HG03064 (cell line): Measurements from ENCODE around the gene CHCHD10.

Experiments
- ATAC-seq: cut with Tn5 transposase; IDR thresholded peaks from one replicate; pipeline ENCODE4 v1.9.1; 2021; ENCODE audit warnings: low read depth; ENCODE audit not compliant: unreplicated experiment

Gene CHCHD10

DNA sequence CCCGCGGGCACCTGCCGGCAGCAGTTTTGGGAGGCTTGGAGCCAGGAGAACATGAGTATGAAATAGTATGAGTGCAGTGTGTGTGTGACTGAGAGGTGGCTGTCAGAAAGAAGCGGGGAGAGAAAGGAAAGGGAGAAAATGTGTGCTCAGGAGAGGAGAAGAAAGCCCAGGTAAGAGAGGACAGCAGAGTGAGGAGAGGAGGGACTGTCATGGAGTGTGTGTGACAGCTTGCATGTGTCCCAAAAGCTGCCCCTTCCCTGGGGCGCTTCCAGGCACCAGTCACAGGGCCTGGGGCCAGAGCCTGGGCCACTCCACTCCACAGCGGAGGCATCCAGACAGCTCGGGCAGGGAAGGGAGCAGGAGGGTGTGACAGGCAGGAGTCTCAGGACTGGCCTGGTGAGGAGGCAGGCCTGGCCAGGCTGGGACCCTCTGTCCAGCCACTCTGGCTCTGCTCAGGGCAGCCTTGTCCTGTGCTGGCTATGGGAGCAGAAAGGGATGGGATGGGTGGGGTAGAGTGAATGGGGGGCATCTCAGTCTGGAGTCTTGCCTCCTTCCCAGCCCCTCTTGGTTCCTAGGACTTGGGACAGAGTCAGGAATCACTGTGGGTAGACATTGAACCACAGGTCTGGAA is 5.8 kb upstream of the CHCHD10 start:
- ATAC-seq: no peak

DNA sequence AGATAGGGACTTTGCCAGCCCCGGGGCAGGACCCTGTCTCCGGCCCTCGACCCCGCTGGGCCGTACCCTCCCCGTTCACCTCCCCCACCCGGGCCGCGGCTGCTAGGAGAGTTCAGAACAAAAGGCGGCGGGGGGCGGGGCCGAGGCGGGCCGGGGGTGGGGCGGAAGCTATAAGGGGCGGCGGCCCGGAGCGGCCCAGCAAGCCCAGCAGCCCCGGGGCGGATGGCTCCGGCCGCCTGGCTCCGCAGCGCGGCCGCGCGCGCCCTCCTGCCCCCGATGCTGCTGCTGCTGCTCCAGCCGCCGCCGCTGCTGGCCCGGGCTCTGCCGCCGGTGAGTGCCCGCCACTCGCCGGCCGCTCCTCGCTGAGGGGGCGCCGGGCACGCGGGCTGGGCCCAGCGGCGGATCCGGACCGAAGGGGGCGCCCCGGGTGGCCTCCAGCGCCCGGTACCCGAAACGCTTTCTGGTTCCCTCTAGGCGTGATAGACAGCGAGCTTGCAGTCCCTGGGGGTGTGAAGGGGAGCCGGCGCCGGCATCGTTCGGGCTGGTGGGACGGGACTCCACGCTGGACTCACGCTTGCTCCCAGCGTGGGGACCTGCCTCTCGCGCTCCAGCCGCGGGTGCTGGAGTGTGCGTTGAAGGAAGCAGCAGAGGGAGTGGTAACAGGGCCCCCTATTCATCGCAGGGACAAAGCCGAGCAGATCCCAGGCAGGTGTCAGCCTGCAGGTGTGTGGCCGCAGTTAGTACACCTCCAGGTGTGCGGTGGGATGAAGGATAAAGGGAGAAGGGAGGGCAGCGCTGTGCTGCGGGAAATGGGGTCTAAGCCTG is 5.1 kb upstream of the CHCHD10 start, which contains the start of gene MMP11:
Gene MMP11 (plus strand): TSS at position 201 of the 825 bp plus-strand sequence. CDS start 22 bp downstream, at position 223.
- no peak for ATAC-seq

GRCh38 chr22:23772315-23772648 is 4.5 kb upstream of the CHCHD10 start:
- no peak for ATAC-seq

DNA sequence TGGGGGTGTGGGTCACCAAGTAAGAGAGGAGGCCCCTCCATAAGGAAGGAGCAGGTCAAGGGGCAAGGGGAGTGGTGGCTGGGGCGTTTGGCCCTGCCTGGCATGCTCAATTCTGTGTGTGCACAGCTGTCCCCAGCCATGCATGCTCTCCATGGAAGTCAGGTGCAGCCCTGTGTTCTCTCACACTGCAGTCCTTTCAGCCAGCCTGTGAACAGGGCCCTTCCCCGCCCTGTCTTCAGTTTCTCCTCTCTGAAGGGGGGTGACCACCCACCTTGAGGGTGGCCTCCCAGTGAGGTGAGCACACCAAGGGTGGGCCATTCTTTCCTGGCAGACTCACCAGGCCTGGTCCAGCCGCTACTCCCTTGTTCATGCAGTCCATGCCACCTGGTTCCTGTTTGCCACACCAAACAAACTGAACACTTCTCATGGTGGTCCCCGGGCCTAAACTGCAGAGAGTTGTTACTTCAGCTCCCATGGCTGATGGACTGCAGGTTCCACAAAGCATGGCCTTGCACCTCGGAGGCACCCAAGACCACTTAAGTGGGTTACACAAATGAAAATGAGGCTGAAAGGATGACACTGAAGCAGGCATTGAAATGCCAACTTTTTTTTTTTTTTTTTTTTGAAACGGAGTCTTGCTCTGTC is 1.7 kb upstream of the CHCHD10 start:
- ATAC-seq: no peak

GRCh38 chr22:23767303-23767672 is 484 bp downstream of the CHCHD10 start:
- no peak for ATAC-seq

DNA sequence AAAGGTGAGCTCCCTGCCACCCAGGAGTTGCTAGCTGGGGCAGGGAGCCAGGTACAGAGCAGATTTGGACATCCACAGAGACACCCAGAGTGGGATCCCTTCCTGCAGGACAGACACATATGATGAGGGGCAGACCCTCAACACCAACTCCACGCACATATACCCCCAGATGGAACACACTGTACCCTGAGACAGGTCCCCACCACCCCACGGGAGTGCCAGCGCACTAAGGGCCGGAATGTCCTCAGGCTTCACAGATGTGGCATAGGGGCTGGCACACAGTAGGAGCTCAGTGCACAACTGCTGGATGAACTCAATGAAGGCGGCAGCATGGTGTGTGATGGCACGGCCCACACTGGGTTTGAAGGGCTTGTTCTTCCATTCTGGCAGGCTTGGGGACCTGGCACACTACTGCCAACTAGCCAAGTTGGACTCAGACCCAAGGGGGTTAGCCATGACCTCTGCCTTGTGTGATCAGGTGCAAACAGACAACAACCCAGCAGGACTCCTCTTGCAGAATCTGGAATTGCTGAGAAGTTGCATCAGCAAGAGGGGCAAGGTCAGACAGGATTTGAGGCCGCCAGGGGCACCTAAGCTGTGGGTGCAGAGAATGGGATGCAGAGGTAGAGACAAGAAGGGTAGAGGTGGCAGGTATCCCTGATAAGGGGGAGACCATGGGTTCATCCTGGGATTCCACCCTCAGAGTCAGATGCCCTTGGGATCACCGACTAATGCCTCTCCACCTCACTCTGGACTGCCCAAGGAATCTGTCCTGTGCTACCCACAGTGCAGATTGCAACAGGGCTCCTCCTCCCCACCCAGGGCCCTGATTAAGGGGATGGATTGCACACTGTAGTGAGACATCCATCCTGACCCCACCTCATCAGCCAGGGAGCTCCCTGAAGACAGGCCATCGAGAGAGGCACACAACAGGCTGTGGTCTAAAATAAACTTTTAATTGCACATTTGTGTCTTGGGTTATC is 2.6 kb downstream of the CHCHD10 start:
- no peak for ATAC-seq

DNA sequence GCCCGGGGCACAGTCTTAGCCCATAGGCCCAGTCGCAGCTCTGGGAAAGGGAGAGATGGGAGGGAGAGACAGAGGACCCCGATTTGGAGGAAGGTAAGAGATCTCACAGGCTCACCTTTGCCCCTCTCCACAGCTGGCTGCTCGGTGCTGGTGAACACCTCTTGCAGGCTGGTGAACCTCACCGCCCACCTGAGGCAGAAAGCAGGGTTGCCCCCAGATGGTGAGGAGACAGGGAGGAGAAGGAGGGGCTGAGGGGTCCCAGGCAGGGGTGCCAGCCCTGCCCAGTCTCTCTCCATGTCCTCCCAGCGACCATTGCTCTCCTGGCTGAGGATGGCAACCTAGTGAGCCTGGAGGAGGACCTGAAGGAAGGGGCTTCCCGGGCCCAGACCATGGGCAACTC is 3.8 kb downstream of the CHCHD10 start:
- ATAC-seq: no peak

DNA sequence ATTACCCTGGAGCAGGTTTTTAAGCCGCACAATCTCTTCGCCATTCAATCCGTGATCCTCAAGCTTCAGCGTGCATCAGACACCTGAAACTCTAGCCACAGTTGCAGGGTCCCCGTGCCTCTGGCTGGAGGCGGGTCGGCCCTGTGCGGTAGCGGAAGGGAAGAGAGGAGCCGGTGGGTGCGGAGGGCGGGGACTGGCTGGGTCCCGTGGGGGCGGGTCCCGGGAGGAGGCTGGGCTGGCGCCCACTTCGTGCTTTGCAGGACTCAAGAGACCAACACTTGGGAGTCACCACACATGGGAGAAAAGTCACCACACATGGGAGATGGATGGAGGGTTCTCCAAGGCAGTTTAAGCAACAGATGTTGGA is 4.2 kb downstream of the CHCHD10 start:
- no peak for ATAC-seq

- no peak for ATAC-seq
These were observed 4.8 kb downstream of the CHCHD10 start, which contains the start of gene C22orf15 for GRCh38 chr22:23762842-23763578. C22orf15 (plus strand) TSS chr22:23762990; CDS start chr22:23763307, 317 bp downstream.

DNA sequence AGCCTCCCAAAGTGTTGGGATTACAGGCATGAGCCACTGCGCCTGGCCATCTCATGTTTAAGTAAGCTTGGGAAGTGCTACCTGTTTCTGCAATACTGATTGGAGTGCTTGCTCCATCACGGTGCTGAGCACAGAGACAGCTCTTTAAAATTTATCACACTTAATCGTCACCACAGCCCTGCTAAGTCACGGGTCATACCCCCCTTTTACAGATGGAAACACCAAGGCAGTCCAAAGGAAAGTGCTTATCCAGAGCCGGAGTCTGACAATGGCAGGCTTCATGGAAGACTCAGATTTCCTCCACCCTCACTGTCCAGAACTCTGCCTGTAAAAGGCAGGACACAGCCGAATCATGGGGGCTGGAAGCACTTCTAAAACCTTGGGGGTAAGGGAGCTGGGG is 7.7 kb downstream of the CHCHD10 start:
- ATAC-seq: no peak

GRCh38 chr22:23759566-23759965 is 8.2 kb downstream of the CHCHD10 start:
- no peak for ATAC-seq

DNA sequence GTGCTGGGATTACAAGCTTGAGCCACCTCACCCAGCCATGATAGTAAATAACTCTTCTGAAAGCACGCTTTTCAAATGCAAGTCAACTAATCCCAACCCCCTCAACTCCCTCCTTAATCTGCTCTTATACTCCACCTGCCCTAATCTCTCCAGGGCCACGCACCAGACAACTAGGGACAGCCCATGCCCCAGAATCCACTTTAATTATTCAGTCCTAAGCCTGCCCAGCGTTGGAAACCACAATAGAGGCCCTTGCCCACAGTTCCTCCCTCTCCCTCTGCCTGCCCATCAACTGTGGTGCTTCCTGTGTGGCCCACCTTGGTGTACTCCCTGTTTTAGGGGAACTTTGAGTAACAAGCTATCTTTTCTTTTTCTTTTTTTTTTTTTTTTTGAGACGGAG is 10.9 kb downstream of the CHCHD10 start:
- no peak for ATAC-seq

DNA sequence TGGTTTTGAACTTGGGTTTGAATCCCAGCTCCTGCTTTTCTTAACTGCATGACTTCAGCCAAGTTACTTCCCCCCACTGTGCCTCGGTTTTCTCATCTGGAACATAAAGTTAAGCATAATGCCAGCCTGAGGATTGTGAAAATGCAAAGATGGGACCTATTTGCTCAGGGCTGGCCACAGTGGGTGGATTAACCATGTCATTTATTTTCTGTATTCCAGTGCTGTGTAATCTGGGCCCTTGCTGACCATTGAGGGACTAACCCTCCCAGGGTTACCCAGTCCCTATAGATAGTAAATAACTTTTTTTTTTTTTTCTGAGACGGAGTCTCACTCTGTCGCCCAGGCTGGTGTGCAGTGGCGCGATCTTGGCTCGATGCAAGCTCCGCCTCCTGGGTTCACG is 12.1 kb downstream of the CHCHD10 start:
- ATAC-seq: no peak

DNA sequence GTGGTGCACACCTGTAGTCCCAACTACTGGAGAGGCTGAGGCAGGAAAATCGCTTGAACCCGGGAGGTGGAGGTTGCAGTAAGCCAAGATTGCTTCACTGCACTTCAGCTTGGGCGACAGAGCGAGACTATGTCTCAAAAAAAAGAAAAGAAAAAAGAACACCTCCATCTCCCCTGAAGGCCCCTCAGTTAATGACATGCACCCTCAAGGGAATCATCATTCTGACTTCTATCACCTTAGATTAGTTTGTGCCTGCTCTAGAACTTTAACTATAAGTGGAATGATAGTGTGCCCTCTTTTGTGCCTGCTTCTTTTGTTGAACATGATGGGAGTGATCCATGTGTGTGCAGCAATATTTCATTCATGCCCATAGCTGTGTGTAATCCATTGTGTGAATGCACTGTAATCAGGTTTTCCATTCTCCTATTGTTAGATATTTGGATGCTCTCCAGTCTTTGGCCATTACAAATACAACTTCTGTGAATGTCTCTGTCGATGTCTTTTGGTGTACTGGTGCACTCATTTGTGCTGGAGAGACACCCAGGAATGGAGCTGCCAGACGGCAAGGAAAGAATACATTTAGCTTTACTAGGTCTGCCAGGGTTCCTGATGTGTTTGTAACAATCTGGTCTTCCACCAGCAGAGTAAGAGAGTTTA is 12.7 kb downstream of the CHCHD10 start:
- ATAC-seq: no peak

DNA sequence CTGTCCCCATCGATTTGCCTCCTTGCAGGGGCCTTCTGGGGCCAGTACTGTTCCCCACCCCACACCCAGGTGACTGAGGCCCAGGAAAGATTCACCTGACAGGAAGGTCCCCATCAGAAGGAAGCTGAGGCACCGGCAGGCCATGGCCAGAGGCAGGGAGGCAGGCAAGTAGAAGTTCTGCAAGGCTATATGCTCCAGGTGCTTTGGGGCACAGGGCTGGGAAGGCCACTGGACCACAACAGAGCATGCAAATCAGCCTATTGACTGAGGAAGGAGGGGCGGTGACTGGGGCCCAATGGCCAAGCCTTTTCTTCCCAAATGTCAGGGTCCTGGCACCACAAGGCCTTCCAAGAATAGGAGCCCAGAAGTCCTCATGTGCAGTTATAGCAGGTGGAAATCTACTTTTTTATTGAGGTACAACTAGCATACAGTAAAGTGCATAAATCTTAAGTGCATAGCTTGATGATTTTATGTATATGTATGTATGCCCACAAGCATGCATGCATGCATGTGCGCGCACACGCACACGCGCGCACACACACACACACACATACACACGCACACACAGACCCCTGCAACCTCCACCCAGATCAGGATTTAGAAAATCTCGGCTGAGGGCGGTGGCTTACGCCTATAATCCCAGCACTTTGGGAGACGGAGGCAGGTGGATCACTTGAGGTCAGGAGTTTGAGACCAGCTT is 13.4 kb downstream of the CHCHD10 start, which contains the start of gene VPREB3:
Gene VPREB3 (minus strand): TSS at position 206 of the 700 bp plus-strand sequence. CDS start 62 bp downstream, at position 144.
- ATAC-seq: no peak

- no peak for ATAC-seq
These were observed 14.4 kb downstream of the CHCHD10 start for GRCh38 chr22:23753385-23753784.

- no peak for ATAC-seq
These were observed 15.0 kb downstream of the CHCHD10 start for GRCh38 chr22:23752750-23753149.

GRCh38 chr22:23752090-23752691 is 15.6 kb downstream of the CHCHD10 start:
- ATAC-seq: no peak
